Measurements from ENCODE around the gene CNTN3.

The CNTN3 gene

DNA sequence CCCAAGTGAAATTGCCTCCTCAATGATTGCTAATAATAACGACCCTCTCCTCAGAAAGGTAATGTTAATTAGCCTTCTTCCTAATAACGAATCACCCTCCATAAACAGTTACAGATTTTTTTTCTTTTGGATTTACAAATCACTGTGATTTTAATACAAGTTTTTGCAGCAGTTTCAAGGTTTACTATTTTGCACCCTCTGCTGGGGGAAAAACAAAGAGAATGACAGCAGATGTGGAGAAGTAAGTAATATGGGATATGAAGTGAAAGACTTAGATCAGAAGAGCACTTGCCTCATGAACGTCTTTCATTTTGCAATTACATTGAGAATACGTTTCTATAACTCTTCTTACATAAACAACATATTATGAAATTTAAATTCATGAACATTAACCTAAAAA, 16.1 kb upstream of the CNTN3 start:
- TF ChIP-seq, protein P1, sequence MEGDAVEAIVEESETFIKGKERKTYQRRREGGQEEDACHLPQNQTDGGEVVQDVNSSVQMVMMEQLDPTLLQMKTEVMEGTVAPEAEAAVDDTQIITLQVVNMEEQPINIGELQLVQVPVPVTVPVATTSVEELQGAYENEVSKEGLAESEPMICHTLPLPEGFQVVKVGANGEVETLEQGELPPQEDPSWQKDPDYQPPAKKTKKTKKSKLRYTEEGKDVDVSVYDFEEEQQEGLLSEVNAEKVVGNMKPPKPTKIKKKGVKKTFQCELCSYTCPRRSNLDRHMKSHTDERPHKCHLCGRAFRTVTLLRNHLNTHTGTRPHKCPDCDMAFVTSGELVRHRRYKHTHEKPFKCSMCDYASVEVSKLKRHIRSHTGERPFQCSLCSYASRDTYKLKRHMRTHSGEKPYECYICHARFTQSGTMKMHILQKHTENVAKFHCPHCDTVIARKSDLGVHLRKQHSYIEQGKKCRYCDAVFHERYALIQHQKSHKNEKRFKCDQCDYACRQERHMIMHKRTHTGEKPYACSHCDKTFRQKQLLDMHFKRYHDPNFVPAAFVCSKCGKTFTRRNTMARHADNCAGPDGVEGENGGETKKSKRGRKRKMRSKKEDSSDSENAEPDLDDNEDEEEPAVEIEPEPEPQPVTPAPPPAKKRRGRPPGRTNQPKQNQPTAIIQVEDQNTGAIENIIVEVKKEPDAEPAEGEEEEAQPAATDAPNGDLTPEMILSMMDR (IDR thresholded peaks at IDR 0.05; ENCODE audit: low read depth, low read length, missing control alignments) = no peak
- H3K4me3 ChIP-seq (ENCODE audit: low read depth, low read length) = no peak overlapping the region
- DNase-seq (ENCODE audit: low read depth) = no peak

GRCh38 chr3:74626011-74626410, 11.6 kb upstream of the CNTN3 start:
- DNase-seq (ENCODE audit: low read depth) = no peak
- no peak overlapping the region for H3K4me3 ChIP-seq (ENCODE audit: low read depth, low read length)
- TF ChIP-seq, protein P1 (IDR thresholded peaks at IDR 0.05; ENCODE audit: low read depth, low read length, missing control alignments) = no peak

- no peak for DNase-seq (ENCODE audit: low read depth)
These were observed 9.8 kb upstream of the CNTN3 start for GRCh38 chr3:74624301-74624700.

DNA sequence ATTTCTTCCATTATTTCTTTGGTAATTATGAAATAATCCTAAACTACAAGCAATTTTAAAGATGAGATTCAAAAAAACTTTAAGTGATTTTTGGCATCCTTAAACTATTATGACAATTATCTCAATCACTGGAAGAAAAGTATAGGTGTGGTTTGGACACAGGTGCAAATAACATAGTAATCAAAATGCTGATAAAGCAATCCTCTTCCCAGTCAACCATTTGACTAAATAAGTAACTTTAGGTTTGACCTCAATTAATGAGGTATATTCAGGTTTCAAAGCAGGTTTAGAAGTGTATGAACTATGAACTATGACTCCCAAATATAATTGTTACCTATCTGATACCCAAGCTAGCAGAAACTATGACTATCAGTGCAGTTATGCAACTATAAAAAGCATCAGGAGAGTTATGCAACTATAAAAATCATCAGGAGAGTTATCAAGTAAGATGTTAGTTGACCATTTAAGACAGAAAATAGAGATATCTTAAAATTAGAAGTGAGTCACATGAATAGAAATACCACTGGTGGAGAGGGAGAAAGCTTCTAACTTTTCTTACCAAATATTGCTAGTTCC, 8.9 kb upstream of the CNTN3 start:
- no peak overlapping the region for H3K4me3 ChIP-seq (ENCODE audit: low read depth, low read length)
- TF ChIP-seq, protein P1 (IDR thresholded peaks at IDR 0.05; ENCODE audit: low read depth, low read length, missing control alignments) = no peak
- no peak for DNase-seq (ENCODE audit: low read depth)

More at GRCh38 chr3:74624301-74624700, 9.8 kb upstream of the CNTN3 start:
- H3K4me3 ChIP-seq (ENCODE audit: low read depth, low read length) = no peak overlapping the region
- TF ChIP-seq, protein P1 (IDR thresholded peaks at IDR 0.05; ENCODE audit: low read depth, low read length, missing control alignments) = no peak

GRCh38 chr3:74621581-74621980, 7.1 kb upstream of the CNTN3 start:
- DNase-seq (ENCODE audit: low read depth) = no peak
- TF ChIP-seq, protein P1 (IDR thresholded peaks at IDR 0.05; ENCODE audit: low read depth, low read length, missing control alignments) = no peak
- no peak overlapping the region for H3K4me3 ChIP-seq (ENCODE audit: low read depth, low read length)

GRCh38 chr3:74617776-74618175, 3.3 kb upstream of the CNTN3 start:
- TF ChIP-seq, protein P1 (IDR thresholded peaks at IDR 0.05; ENCODE audit: low read depth, low read length, missing control alignments) = no peak
- DNase-seq (ENCODE audit: low read depth) = no peak
- no peak overlapping the region for H3K4me3 ChIP-seq (ENCODE audit: low read depth, low read length)

DNA sequence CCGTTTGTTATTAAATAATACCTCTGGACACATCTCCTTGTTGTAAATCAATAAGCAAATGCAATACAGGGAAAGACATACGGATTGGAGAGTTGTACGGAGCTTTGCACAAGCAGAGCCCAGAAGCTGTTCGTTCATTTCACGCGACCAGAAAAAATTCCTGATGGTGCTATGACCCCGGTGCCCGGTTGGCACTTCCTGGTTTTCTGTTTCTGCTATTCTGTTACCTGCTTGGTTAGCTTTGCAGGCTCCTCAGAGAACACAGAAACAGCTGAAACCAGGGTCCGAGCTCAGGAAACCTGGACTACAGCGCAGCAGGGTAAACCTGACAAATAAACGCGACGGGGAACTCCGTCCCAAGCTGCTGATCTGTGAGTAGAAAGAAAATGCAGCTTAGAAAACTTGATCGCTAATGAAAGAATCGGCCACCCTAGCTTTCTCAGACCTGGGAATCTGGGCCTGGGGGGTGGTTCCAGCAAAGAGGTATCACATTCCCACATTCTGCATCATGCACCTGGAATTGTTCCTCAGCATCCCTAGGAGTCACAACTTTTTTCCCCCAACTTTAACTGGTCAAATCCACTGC, 845 bp downstream of the CNTN3 start:
- no peak for DNase-seq (ENCODE audit: low read depth)
- TF ChIP-seq, protein P1 (IDR thresholded peaks at IDR 0.05; ENCODE audit: low read depth, low read length, missing control alignments) = no peak
- H3K4me3 ChIP-seq (ENCODE audit: low read depth, low read length) = no peak overlapping the region

All from GM12864 (cell line).